Mesendoderm (in vitro differentiated cells): ENCODE data around the gene C1QTNF9. TPM values are rescaled to one million over a fixed set of nuclear protein-coding genes. Genes with fewer than 3 reads are reported as not detected.
"Not testable (repeated sequence)": the region's sequence is repeated elsewhere in the genome, so short reads cannot be mapped to it uniquely, and the experiment has no call there.

Experiments used
- DNase-seq: peaks from one replicate; pipeline ENCODE4 v3.0.0; 2013
- H2AK5ac ChIP-seq: 2 replicates; pipeline ENCODE4 v1.6.1; 2013; ENCODE audit warnings: low read length, inconsistent platforms
- H2BK120ac ChIP-seq: 2 replicates; pipeline ENCODE4 v1.6.1; 2013; ENCODE audit warnings: low read depth, mild to moderate bottlenecking, low read length, moderate library complexity, mixed read lengths
- H2BK15ac ChIP-seq: replicated peaks from 2 replicates; pipeline ENCODE4 v1.6.1; 2013; ENCODE audit warnings: low read depth, mild to moderate bottlenecking, moderate library complexity
- H2BK5ac ChIP-seq: 2 replicates; pipeline ENCODE4 v1.6.1; 2013; ENCODE audit warnings: low read length, inconsistent platforms
- H3K18ac ChIP-seq: 2 replicates; pipeline ENCODE4 v1.6.1; 2013; ENCODE audit warnings: mild to moderate bottlenecking, low read length, mixed read lengths
- H3K23ac ChIP-seq: one replicate; pipeline ENCODE4 v1.6.1; 2013; ENCODE audit warnings: low read length
- H3K27ac ChIP-seq: 2 replicates; pipeline ENCODE4 v1.5.1; 2013; ENCODE audit warnings: low read depth, mild to moderate bottlenecking, inconsistent platforms, low read length, moderate library complexity
- H3K27me3 ChIP-seq: 2 replicates; pipeline ENCODE4 v1.6.1; 2013; ENCODE audit warnings: low read length, control low read depth, mild to moderate bottlenecking, inconsistent platforms; ENCODE audit not compliant: insufficient read depth, poor library complexity
- H3K36me3 ChIP-seq: 2 replicates; pipeline ENCODE4 v1.6.1; 2013; ENCODE audit warnings: low read length, inconsistent platforms; ENCODE audit not compliant: control insufficient read depth, insufficient read depth
- H3K4ac ChIP-seq: one replicate; pipeline ENCODE4 v1.6.1; 2013; ENCODE audit warnings: low read depth, mild to moderate bottlenecking, low read length, moderate library complexity
- H3K4me1 ChIP-seq: 2 replicates; pipeline ENCODE4 v1.6.1; 2013; ENCODE audit warnings: low read depth, low read length, inconsistent platforms; ENCODE audit not compliant: control insufficient read depth
- H3K4me2 ChIP-seq: 2 replicates; pipeline ENCODE4 v1.6.1; 2013; ENCODE audit warnings: low read length
- H3K4me3 ChIP-seq: 2 replicates; pipeline ENCODE4 v1.5.1; 2013; ENCODE audit warnings: mild to moderate bottlenecking, low read length
- H3K56ac ChIP-seq: one replicate; pipeline ENCODE4 v1.6.1; 2013; ENCODE audit warnings: low read length
- H3K79me1 ChIP-seq: 2 replicates; pipeline ENCODE4 v1.6.1; 2013; ENCODE audit warnings: low read length, inconsistent platforms
- H3K79me2 ChIP-seq: 2 replicates; pipeline ENCODE4 v1.6.1; 2013; ENCODE audit warnings: mild to moderate bottlenecking, low read length; ENCODE audit not compliant: control insufficient read depth, insufficient read depth
- H3K9ac ChIP-seq: 2 replicates; pipeline ENCODE4 v1.6.1; 2013; ENCODE audit warnings: low read length, inconsistent platforms
- H4K5ac ChIP-seq: one replicate; pipeline ENCODE4 v1.6.1; 2013; ENCODE audit warnings: low read length
- H4K8ac ChIP-seq: one replicate; pipeline ENCODE4 v1.6.1; 2013; ENCODE audit warnings: low read depth, mild to moderate bottlenecking, control low read depth, low read length, moderate library complexity
- WGBS: extraction: QIAGEN DNeasy Blood & Tissue Kit; methylation state at CpG from one replicate; pipeline ENCODE4 v1.1.7; 2013; ENCODE audit warnings: low lambda C conversion rate, missing lambda C conversion rate; ENCODE audit not compliant: insufficient coverage; ENCODE audit errors: extremely low coverage; 5-methylcytosine and 5-hydroxymethylcytosine counted together
- polyA plus RNA-seq, 2 experiments: library from polyadenylated mRNA; stranded (reverse); fragments of 200-250 nt; gene quantifications; one replicate each; pipeline ENCODE4 v1.2.3, GENCODE V29; 2013

C1QTNF9 gene, protein sequence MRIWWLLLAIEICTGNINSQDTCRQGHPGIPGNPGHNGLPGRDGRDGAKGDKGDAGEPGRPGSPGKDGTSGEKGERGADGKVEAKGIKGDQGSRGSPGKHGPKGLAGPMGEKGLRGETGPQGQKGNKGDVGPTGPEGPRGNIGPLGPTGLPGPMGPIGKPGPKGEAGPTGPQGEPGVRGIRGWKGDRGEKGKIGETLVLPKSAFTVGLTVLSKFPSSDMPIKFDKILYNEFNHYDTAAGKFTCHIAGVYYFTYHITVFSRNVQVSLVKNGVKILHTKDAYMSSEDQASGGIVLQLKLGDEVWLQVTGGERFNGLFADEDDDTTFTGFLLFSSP
- not detected for polyA plus RNA-seq (2013, experiment 1 of 2)
- 0.03 TPM for polyA plus RNA-seq (2013, experiment 2 of 2)

DNA sequence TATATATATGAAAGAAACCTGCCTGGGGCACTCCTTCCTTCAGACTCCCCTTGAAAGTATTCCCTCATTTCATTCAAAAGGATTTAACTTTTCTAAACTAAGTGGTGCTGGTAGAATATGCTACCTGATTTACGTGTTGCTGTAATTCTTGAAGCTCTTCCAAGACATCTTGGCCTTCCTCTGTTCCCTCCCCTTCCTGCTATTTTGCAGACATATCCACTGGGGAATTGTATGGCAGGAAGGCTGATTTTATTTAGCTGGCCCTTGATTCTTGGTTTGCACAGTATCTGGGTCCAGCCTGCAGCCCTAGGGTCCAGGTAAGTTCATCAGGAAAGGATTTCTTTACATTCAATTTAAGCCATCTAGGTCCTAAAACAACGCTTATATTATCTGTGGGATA lies at the start of gene C1QTNF9:
C1QTNF9 (plus strand) TSS at position 281 of the 400 bp plus-strand sequence. CDS start 6,424 bp downstream, outside the sequence.
- not testable (repeated sequence) for H3K18ac ChIP-seq, H3K79me1 ChIP-seq, H2BK15ac ChIP-seq, H3K9ac ChIP-seq, H3K4me1 ChIP-seq, H3K4me2 ChIP-seq, H3K79me2 ChIP-seq, H2AK5ac ChIP-seq, H3K4ac ChIP-seq, H2BK5ac ChIP-seq, H3K36me3 ChIP-seq, H3K56ac ChIP-seq, H2BK120ac ChIP-seq, H3K27me3 ChIP-seq, H3K4me3 ChIP-seq, H3K23ac ChIP-seq, H3K27ac ChIP-seq, DNase-seq, H4K5ac ChIP-seq, H4K8ac ChIP-seq
- WGBS: no CpG with 5 or more reads among the region's 2 CpGs

DNA sequence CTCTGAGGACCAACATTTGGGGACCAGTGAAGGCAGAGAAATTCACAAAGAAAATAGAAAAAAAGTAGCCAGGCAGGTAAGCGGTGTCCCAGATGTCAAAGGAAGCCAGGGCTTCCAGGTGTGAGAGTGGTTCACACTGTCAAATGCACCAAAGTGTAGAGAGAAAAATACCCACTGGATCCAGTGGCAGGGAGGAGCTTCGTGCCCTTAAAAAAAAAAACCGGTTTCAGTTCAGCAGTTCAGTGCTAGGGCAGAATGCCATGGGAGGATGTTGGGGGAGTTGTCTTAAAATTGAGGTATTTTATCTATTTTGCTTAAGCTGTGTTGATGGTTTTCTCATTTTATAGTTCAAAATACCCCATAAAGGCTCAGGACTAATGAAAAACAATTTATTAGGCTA lies 47.8 kb upstream of the C1QTNF9 start:
- Histone ChIP-seq H3K36me3 (no peaks in the 10 kb centered on the region), H4K8ac (no peak overlapping the region), H3K9ac (no peak overlapping the region), H3K56ac (no peak overlapping the region), H2BK120ac (no peak overlapping the region), H3K27me3 (no peaks in the 10 kb centered on the region), H3K23ac (no peak overlapping the region), H3K4me1 (no peaks in the 10 kb centered on the region), H2BK15ac (no peak overlapping the region), H2BK5ac (no peak overlapping the region), H3K4ac (no peak overlapping the region), H3K79me1 (no peaks in the 10 kb centered on the region), H3K4me2 (no peak overlapping the region), H3K27ac (no peak overlapping the region), H3K4me3 (no peak overlapping the region), H3K79me2 (peaks cover 1% of the 10 kb centered on the region), H2AK5ac (no peak overlapping the region), H3K18ac (no peak overlapping the region), H4K5ac (no peak overlapping the region)
- WGBS: no CpG with 5 or more reads among the region's 3 CpGs
- no peak for DNase-seq

DNA sequence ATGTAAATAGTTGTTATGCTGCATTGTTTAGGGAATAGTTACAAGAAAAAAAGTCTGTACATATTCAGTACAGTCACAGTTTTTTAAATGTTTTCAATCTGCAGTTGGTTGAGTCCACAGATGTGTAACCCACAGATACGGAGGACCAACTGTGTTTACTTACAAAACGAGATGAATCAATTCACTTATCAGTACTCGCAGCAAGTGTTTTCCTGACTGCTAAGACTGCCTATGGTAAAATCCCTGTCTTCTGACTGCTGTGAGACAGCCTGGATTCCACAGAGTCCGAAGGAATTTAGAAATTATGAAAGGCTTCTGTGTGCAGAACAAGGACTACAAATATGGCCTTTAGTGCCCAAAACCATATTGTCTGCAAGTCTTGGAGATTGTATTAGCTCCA lies 45.7 kb upstream of the C1QTNF9 start:
- Histone ChIP-seq H2BK15ac (no peak overlapping the region), H3K79me1 (no peaks in the 10 kb centered on the region), H4K8ac (no peak overlapping the region), H3K27ac (no peak overlapping the region), H3K79me2 (peaks cover 1% of the 10 kb centered on the region), H3K27me3 (no peaks in the 10 kb centered on the region), H4K5ac (no peak overlapping the region), H3K4me3 (no peak overlapping the region), H2AK5ac (no peak overlapping the region), H2BK120ac (no peak overlapping the region), H3K18ac (no peak overlapping the region), H3K23ac (no peak overlapping the region), H2BK5ac (no peak overlapping the region), H3K56ac (no peak overlapping the region), H3K9ac (no peak overlapping the region), H3K4me1 (no peaks in the 10 kb centered on the region), H3K4ac (no peak overlapping the region), H3K36me3 (no peaks in the 10 kb centered on the region), H3K4me2 (no peak overlapping the region)
- no peak for DNase-seq
- no CpG with 5 or more reads among the region's 4 CpGs for WGBS

DNA sequence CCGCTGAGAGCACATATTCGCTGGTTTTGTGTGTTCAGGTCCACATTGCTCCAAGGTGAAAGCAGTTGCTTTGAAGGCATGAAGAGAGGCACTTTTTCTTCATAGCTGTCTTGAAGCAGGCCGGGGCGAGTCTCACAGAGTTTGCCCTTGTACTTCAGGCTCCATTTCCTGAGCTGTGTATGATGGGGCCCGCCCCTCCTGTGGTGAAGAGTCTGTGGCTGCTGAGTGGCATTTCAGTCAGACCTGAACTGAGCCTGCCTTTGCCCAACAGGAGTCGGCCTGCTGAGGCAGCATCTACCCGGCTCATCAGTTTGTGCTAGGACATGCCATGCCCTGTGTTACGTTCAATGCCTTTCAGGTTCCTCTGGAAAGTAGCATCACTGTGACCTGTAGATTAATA lies 44.4 kb upstream of the C1QTNF9 start:
- Histone ChIP-seq H3K4me1 (no peaks in the 10 kb centered on the region), H3K79me1 (no peaks in the 10 kb centered on the region), H2AK5ac (no peak overlapping the region), H3K27me3 (no peaks in the 10 kb centered on the region), H3K18ac (no peak overlapping the region), H3K9ac (no peak overlapping the region), H3K23ac (no peak overlapping the region), H3K4me2 (no peak overlapping the region), H4K5ac (no peak overlapping the region), H2BK5ac (no peak overlapping the region), H3K56ac (no peak overlapping the region), H4K8ac (no peak overlapping the region), H2BK15ac (no peak overlapping the region), H3K4me3 (no peak overlapping the region), H2BK120ac (no peak overlapping the region), H3K27ac (no peak overlapping the region), H3K4ac (no peak overlapping the region), H3K79me2 (peaks cover 1% of the 10 kb centered on the region), H3K36me3 (no peaks in the 10 kb centered on the region)
- WGBS: no CpG with 5 or more reads among the region's 8 CpGs
- DNase-seq: no peak

DNA sequence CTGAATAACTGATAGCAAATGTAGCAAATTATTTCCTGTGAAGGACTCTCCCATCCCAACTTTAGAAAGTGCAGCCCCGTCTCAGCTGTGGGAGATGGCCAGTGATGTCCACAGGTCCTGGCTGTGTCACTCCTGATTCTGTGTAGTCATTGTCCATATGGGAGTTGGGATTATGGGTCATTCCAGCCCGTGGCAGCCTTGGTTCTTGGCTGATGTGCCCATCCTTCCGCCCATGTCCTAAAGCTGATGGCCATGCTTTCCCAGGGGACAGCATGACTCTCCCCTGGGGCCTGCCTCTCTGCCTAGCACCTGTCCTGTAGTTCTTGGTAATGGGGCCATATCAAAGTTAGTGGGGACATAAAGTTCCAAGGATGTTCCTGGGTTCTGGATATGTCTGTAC lies 43.9 kb upstream of the C1QTNF9 start:
- H3K4me2 ChIP-seq: no peak overlapping the region
- no peak for DNase-seq
- H3K27ac ChIP-seq: no peak overlapping the region
- H4K5ac ChIP-seq: no peak overlapping the region
- H3K9ac ChIP-seq: no peak overlapping the region
- no peaks in the 10 kb centered on the region for H3K27me3 ChIP-seq
- no peak overlapping the region for H4K8ac ChIP-seq
- peaks cover 1% of the 10 kb centered on the region for H3K79me2 ChIP-seq
- no peak overlapping the region for H2AK5ac ChIP-seq
- no peak overlapping the region for H3K23ac ChIP-seq
- no peaks in the 10 kb centered on the region for H3K4me1 ChIP-seq
- no peak overlapping the region for H2BK15ac ChIP-seq
- no peak overlapping the region for H3K18ac ChIP-seq
- H3K36me3 ChIP-seq: no peaks in the 10 kb centered on the region
- H2BK5ac ChIP-seq: no peak overlapping the region
- H3K79me1 ChIP-seq: no peaks in the 10 kb centered on the region
- no peak overlapping the region for H3K4me3 ChIP-seq
- no peak overlapping the region for H3K4ac ChIP-seq
- WGBS: no CpG with 5 or more reads among the region's 3 CpGs
- H3K56ac ChIP-seq: no peak overlapping the region
- H2BK120ac ChIP-seq: no peak overlapping the region

DNA sequence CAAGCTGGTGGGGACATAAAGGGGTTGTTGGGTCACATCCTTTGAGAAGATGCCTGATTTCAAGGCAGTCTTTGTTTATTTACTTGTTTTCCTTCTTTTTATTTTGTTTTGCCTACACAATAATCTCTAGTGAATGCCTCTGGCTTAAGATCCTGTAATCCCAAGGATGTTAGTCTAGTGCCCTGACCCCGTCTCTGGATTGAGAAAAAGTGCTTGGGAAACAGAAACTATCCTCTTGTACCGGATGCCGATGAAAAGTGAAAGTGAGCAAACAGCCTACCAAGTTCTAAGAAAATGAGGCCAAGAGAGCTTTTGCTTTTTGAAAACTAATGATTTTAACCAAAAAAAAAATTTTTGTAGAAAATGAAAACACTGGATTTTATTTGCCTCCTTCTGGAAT lies 42.1 kb upstream of the C1QTNF9 start:
- Histone ChIP-seq H3K4me2 (no peak overlapping the region), H3K27ac (no peak overlapping the region), H3K4me3 (no peak overlapping the region), H2BK15ac (no peak overlapping the region), H3K36me3 (no peaks in the 10 kb centered on the region), H3K9ac (no peak overlapping the region), H3K79me2 (peaks cover 1% of the 10 kb centered on the region), H3K4ac (no peak overlapping the region), H4K5ac (no peak overlapping the region), H2BK120ac (no peak overlapping the region), H3K23ac (no peak overlapping the region), H3K18ac (no peak overlapping the region), H2BK5ac (no peak overlapping the region), H3K4me1 (no peaks in the 10 kb centered on the region), H3K27me3 (no peaks in the 10 kb centered on the region), H4K8ac (no peak overlapping the region), H2AK5ac (no peak overlapping the region), H3K79me1 (no peaks in the 10 kb centered on the region), H3K56ac (no peak overlapping the region)
- WGBS: no CpG with 5 or more reads among the region's 3 CpGs
- no peak for DNase-seq
